ENCODE measurements around the gene PHACTR3.

Gene PHACTR3

DNA sequence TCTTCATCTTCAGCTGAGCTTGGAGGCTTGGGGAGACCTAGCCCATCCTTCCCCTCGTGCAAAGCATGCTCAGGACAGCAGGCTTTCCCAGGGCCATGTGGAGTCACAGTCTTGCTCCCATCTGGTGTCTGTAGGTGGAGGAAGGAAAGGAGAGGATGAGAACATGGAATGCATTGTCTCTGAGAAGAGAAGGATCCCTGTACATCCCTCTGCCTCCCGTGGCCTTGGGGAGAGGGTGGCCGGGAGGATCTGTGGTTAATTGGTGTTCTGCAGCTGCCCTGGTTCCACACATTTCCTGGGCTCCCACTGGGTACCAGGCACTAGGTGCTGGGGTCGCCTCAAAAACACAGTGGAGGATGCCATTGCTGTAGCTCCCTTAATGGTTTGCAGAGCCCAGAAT is 134.5 kb downstream of the PHACTR3 start:
- no peak for DNase-seq (ENCODE audit: low read depth)

DNA sequence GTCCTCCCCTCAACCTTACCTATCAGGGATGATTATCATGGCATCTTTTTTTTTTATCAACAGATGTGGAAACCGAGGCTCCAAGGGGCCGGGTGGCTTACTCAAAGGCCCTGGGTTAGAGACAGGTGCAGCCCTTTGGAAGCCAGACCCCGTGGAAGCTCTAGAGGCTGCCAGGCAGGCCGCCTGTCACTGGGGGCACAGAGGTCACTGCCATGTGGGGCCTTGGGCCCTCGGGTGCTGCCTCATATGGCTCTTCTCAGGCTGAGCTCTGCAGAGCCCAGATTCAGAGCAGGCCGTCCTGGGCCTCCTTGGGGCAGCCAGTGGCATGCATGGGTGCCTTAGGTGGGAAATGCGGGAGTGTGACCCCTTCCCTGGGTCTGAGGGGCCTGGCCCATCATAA is 136.3 kb downstream of the PHACTR3 start:
- no peak for DNase-seq (ENCODE audit: low read depth)
- H3K4me3 ChIP-seq (ENCODE audit: low read depth, low read length) = no peak overlapping the region
- TF ChIP-seq, protein P1, sequence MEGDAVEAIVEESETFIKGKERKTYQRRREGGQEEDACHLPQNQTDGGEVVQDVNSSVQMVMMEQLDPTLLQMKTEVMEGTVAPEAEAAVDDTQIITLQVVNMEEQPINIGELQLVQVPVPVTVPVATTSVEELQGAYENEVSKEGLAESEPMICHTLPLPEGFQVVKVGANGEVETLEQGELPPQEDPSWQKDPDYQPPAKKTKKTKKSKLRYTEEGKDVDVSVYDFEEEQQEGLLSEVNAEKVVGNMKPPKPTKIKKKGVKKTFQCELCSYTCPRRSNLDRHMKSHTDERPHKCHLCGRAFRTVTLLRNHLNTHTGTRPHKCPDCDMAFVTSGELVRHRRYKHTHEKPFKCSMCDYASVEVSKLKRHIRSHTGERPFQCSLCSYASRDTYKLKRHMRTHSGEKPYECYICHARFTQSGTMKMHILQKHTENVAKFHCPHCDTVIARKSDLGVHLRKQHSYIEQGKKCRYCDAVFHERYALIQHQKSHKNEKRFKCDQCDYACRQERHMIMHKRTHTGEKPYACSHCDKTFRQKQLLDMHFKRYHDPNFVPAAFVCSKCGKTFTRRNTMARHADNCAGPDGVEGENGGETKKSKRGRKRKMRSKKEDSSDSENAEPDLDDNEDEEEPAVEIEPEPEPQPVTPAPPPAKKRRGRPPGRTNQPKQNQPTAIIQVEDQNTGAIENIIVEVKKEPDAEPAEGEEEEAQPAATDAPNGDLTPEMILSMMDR (IDR thresholded peaks at IDR 0.05; ENCODE audit: insufficient read depth, low read depth, low read length, missing control alignments) = no peak

More for the DNA sequence above, 134.5 kb downstream of the PHACTR3 start:
- H3K4me3 ChIP-seq (ENCODE audit: low read depth, low read length) = no peak overlapping the region
- TF ChIP-seq, protein P1 (IDR thresholded peaks at IDR 0.05; ENCODE audit: insufficient read depth, low read depth, low read length, missing control alignments) = no peak

DNA sequence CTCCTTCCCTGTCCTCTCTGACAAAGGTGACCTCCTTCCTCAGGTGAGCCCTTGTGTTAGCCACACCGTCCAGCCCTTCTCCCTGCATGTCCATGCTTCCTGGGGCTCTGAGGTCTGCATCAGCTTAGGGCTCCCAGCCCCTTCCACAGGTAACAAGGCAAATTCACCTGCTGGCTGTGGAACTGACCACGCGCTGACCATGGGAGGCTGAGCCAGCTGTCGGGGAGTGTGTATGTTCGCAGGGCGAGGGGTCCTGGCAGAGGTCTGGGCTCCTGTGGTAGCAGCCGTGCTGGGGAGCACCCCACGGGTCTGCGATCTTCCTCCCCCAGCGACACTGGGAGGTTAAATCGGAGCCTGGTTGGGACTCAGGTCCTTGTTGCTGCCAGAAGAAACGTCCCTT is 136.7 kb downstream of the PHACTR3 start:
- no peak for DNase-seq (ENCODE audit: low read depth)
- TF ChIP-seq, protein P1 (IDR thresholded peaks at IDR 0.05; ENCODE audit: insufficient read depth, low read depth, low read length, missing control alignments) = no peak
- no peak overlapping the region for H3K4me3 ChIP-seq (ENCODE audit: low read depth, low read length)

DNA sequence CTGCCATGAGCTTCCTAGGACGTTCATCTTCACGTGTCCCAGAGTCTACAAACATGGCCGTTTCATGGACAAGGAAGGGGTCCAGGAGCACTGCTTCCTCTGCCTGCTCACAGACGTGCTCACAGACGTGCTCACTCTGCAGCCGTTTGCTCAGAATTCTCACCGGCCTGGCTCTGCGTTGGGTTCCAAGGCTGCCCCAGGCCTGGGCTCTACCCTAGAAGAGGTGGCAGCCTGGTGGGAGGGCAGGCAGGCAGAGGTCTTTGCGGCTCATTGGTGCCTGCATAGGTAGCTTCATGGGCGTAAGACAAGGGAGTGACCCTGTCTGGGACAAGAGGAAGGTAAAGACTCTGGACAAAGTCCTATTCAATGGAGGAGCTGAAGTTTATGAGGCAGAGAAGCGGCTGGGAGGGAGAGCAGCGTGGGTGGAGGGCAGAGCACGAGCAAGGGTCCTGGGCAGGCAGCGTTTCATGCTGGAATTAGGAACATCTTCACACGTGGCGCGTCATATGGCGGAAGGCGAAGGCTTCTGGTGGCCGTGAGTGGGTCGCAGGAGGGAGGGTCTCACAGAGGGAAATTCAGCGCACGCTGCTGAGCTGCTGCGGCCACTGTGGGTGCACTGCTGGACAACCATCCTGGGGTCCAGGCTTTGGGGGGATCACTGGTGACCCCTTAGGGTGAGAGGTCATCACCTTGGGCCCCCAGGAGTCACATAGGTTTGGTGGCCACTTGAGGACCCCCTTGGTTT is 138.2 kb downstream of the PHACTR3 start:
- no peak for DNase-seq (ENCODE audit: low read depth)
- H3K4me3 ChIP-seq (ENCODE audit: low read depth, low read length) = no peak overlapping the region
- TF ChIP-seq, protein P1 (IDR thresholded peaks at IDR 0.05; ENCODE audit: insufficient read depth, low read depth, low read length, missing control alignments) = no peak

DNA sequence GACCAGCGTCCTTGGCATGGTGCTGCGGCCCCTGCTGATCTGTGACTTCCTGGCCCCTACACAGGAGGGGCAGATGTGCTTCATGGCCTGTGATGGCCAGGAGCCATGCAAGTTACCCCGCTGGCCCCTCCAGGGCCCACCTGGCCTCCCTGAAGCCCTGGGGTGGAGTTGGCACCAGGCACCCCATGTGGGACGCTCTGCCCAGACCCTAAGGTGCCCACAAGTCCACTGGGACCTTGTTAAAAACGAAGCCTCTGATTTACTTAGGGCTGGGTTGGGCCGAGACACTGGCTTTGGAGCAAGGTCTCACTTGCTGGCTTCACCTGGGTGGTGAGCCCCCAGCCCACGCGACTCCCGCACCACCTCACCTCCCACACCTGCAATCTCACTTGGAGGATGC is 139.0 kb downstream of the PHACTR3 start:
- TF ChIP-seq, protein P1 (IDR thresholded peaks at IDR 0.05; ENCODE audit: insufficient read depth, low read depth, low read length, missing control alignments) = no peak
- DNase-seq (ENCODE audit: low read depth) = no peak
- H3K4me3 ChIP-seq (ENCODE audit: low read depth, low read length) = no peak overlapping the region

DNA sequence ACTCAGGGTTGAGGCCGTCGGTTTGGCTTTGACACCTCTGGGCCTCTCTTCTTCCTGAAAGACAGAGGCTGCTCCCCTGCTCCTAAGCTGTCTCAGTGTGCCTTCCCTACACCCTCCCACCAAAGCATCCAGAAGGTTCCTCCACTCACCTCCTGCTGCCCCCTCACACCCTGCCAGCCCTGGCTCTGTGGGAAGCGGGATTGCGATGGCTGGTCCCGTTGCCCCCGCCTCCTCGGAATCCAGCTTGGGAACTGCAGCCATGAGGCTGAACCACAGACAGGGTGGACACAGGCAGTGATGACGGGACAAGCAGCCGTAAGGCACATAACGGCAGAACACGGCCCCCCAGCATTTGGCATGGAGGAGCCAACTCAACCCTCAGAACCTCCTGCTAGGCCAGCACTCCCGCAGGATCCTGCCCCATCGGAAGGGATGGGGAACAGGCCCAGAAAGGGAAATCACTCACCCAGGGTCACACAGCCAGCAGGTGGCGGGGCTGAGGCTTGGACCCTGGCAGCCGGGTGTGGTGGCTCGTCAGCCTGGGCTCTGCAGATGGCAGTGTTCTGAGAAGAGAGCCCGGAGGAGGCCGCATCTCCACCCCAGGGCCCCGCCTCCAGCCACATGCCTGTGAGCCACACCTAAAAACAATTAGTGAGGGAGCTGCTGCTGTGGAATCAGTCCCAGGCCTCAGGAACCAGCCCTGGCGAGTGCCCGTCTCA is 139.6 kb downstream of the PHACTR3 start:
- H3K4me3 ChIP-seq (ENCODE audit: low read depth, low read length) = no peak overlapping the region
- TF ChIP-seq, protein P1 (IDR thresholded peaks at IDR 0.05; ENCODE audit: insufficient read depth, low read depth, low read length, missing control alignments) = peak; percentile 42
- peak; percentile 67 for DNase-seq (ENCODE audit: low read depth)
